CD4-positive, alpha-beta memory T cell (primary cell): ENCODE data around the gene MRPL4. TPM values are rescaled to one million over a fixed set of nuclear protein-coding genes. Genes with fewer than 3 reads are reported as not detected.
A peak's percentile ranks its signal among the peaks of the same experiment; 100 is the strongest.
"Not testable (repeated sequence)": the region's sequence is repeated elsewhere in the genome, so short reads cannot be mapped to it uniquely, and the experiment has no call there.

Source experiments
- CTCF ChIA-PET: fragments of 350-600 bp; sonication (Branson Sonifier 250); formaldehyde crosslinking; loops from one replicate; lab custom pipeline; 2021; ENCODE audit warnings: inconsistent platforms; ENCODE audit not compliant: partially characterized antibody; lab: Charles Lee
- POLR2A ChIA-PET: fragments of 350-600 bp; sonication (Branson Sonifier 250); formaldehyde crosslinking; loops from one replicate; lab custom pipeline; 2021; ENCODE audit not compliant: partially characterized antibody; lab: Charles Lee
- DNase-seq, 5 donors: peaks; one replicate each; pipeline versions ENCODE4 v3.0.0 to v3.0.0-alpha.2; 2020 to 2022; ENCODE audit warnings: mixed read lengths in 1 of 5
- H3K27ac ChIP-seq: one replicate; pipeline ENCODE4 v1.7.0; 2013; ENCODE audit warnings: low read depth, low read length
- H3K27me3 ChIP-seq: 2 replicates; pipeline ENCODE4 v1.7.0; 2013; ENCODE audit warnings: mild to moderate bottlenecking, low read length, moderate library complexity; ENCODE audit not compliant: insufficient read depth
- H3K36me3 ChIP-seq: 2 replicates; pipeline ENCODE4 v1.7.0; 2013; ENCODE audit warnings: mild to moderate bottlenecking, low read length, moderate library complexity; ENCODE audit not compliant: insufficient read depth
- H3K4me1 ChIP-seq: 2 replicates; pipeline ENCODE4 v1.7.0; 2013; ENCODE audit warnings: mild to moderate bottlenecking, low read length, moderate library complexity; ENCODE audit not compliant: insufficient read depth
- H3K4me3 ChIP-seq, 2 donors: one replicate each; pipeline ENCODE4 v1.7.0; 2013; ENCODE audit warnings: low read length in 2 of 2, mild to moderate bottlenecking in 1 of 2
- H3K9me3 ChIP-seq, 2 donors: one replicate each; pipeline ENCODE4 v1.7.0; 2013; ENCODE audit warnings: low read length in 2 of 2, control low read depth in 1 of 2; ENCODE audit not compliant: control insufficient read depth in 1 of 2
- H3K27ac Mint-ChIP-seq, 7 donors: one replicate each; pipeline ENCODE4 v1.8.0; 2020 to 2021; ENCODE audit warnings: mixed read lengths in 7 of 7, mild to moderate bottlenecking in 6 of 7, inconsistent platforms in 3 of 7, moderate library complexity in 3 of 7
- H3K27me3 Mint-ChIP-seq, 2 donors: one replicate each; pipeline ENCODE4 v1.8.0; 2020 to 2021; ENCODE audit warnings: mixed read lengths in 2 of 2
- H3K36me3 Mint-ChIP-seq, 2 donors: one replicate each; pipeline ENCODE4 v1.8.0; 2020 to 2021; ENCODE audit warnings: mixed read lengths in 2 of 2, inconsistent platforms in 1 of 2, mild to moderate bottlenecking in 1 of 2
- H3K4me1 Mint-ChIP-seq, 4 donors: one replicate each; pipeline ENCODE4 v1.8.0; 2020 to 2021; ENCODE audit warnings: mixed read lengths in 4 of 4, mild to moderate bottlenecking in 1 of 4
- H3K4me3 Mint-ChIP-seq, 8 donors: one replicate each; pipeline ENCODE4 v1.8.0; 2020 to 2021; ENCODE audit warnings: mixed read lengths in 8 of 8, mild to moderate bottlenecking in 7 of 8, moderate library complexity in 6 of 8, inconsistent platforms in 3 of 8
- H3K9me3 Mint-ChIP-seq, 8 donors: one replicate each; pipeline ENCODE4 v1.8.0; 2020 to 2021; ENCODE audit warnings: mixed read lengths in 8 of 8, mild to moderate bottlenecking in 5 of 8, inconsistent platforms in 3 of 8, moderate library complexity in 1 of 8
- intact Hi-C: fragments of 100-400 bp; cut with micrococcal nuclease; formaldehyde crosslinking; loops from one replicate; pipeline ENCODE4 v1.15.1; 2023
- polyA plus RNA-seq, 2 donors: library from polyadenylated mRNA; unstranded; fragments of 300-500 nt; fragmentation: Illumina TruSeq; gene quantifications; one replicate each; pipeline ENCODE4 v1.2.3, GENCODE V29; 2021
- total RNA-seq, 2 experiments: library from RNA; stranded (reverse); gene quantifications; one replicate each; pipeline ENCODE4 v1.2.3, GENCODE V29; 2021

MRPL4 gene
- total and polyA plus RNA-seq, 4 experiments from 2014 or later, result 28.9 to 44.6 (median 39.9) TPM

- Histone ChIP-seq H3K9me3 (no peaks in the 10 kb centered on the region), H3K36me3 (peaks cover under 1% of the 10 kb centered on the region), H3K4me1 (no peaks in the 10 kb centered on the region), H3K27ac (no peak overlapping the region), H3K4me3 (no peak overlapping the region), H3K27me3 (no peaks in the 10 kb centered on the region)
- ChIA-PET POLR2A (interaction anchor here (1.9 to 2.2 kb wide), 2 partner anchors 8 to 12 kb away, joined by 8 to 9 read pairs; partner anchors contain the start of gene ICAM5), CTCF (interaction anchor here (0.8 to 1.6 kb wide), 4 partner anchors 8 to 111 kb away, joined by 3 to 6 read pairs (median 4); no protein-coding TSS in a partner anchor)
- Mint-ChIP-seq H3K4me3 (no peak overlapping the region), H3K9me3 (no peaks in the 10 kb centered on the region), H3K36me3 (peaks cover 9 to 35% of the 10 kb centered on the region in 2 donors), H3K27ac (peak overlapping the region in 2 of 7 donors; percentile 35 to 77), H3K27me3 (no peaks in the 10 kb centered on the region), H3K4me1 (peaks cover 6 to 14% (median 8%) of the 10 kb centered on the region in 4 donors)
- intact Hi-C loops, result no loop called here
- DNase-seq, result no peak
Measured at GRCh38 chr19:10277795-10278589, 26.0 kb downstream of the MRPL4 start.

- Mint-ChIP-seq H3K9me3 (no peaks in the 10 kb centered on the region), H3K4me1 (peaks cover 5 to 11% (median 8%) of the 10 kb centered on the region in 4 donors), H3K36me3 (peaks cover 9 to 40% of the 10 kb centered on the region in 2 donors), H3K27ac (peak overlapping the region in 2 of 7 donors; percentile 81 to 89), H3K4me3 (no peak overlapping the region), H3K27me3 (no peaks in the 10 kb centered on the region)
- Histone ChIP-seq H3K9me3 (no peaks in the 10 kb centered on the region), H3K4me3 (no peak overlapping the region), H3K4me1 (no peaks in the 10 kb centered on the region), H3K27ac (no peak overlapping the region), H3K27me3 (no peaks in the 10 kb centered on the region), H3K36me3 (peaks cover 3% of the 10 kb centered on the region)
- CTCF ChIA-PET, result interaction anchor here (0.8 to 2.0 kb wide), 4 partner anchors 9 to 113 kb away, joined by 3 to 6 read pairs (median 5); no protein-coding TSS in a partner anchor
- no peak for DNase-seq
- intact Hi-C loops, result no loop called here
- POLR2A ChIA-PET, result interaction anchor here (1.5 to 2.2 kb wide), 3 partner anchors 8 to 11 kb away, joined by 7 to 9 read pairs (median 8); partner anchors contain the start of genes ICAM1 and ICAM5
Measured at GRCh38 chr19:10278935-10279334, 26.9 kb downstream of the MRPL4 start.

- H3K27ac Mint-ChIP-seq, result peak overlapping the region in 2 of 7 donors; percentile 20 to 70
- no peak overlapping the region for H3K27ac ChIP-seq
- ChIA-PET CTCF (interaction anchor here (0.8 to 2.3 kb wide), 5 partner anchors 9 to 125 kb away, joined by 3 to 25 read pairs (median 6); partner anchors contain the start of gene ICAM1), POLR2A (interaction anchor here (0.8 to 2.2 kb wide), 4 partner anchors 9 to 61 kb away, joined by 3 to 9 read pairs (median 6); partner anchors contain the start of genes ICAM1 and ICAM5)
- H3K36me3 ChIP-seq, result peaks cover 12% of the 10 kb centered on the region
- H3K4me1 Mint-ChIP-seq, result peaks cover 2 to 10% (median 7%) of the 10 kb centered on the region in 4 donors
- H3K27me3 ChIP-seq, result no peaks in the 10 kb centered on the region
- no peak for DNase-seq
- H3K4me1 ChIP-seq, result no peaks in the 10 kb centered on the region
- intact Hi-C loops, result no loop called here
- no peaks in the 10 kb centered on the region for H3K9me3 ChIP-seq
- peaks cover 13 to 36% of the 10 kb centered on the region in 2 donors for H3K36me3 Mint-ChIP-seq
- H3K9me3 Mint-ChIP-seq, result no peaks in the 10 kb centered on the region
- H3K4me3 Mint-ChIP-seq, result no peak overlapping the region
- no peak overlapping the region for H3K4me3 ChIP-seq
- H3K27me3 Mint-ChIP-seq, result no peaks in the 10 kb centered on the region
Measured at GRCh38 chr19:10279737-10280442, 27.9 kb downstream of the MRPL4 start.

- Histone ChIP-seq H3K4me1 (peaks cover 16% of the 10 kb centered on the region), H3K36me3 (peaks cover 24% of the 10 kb centered on the region)
- ChIA-PET CTCF (interaction anchor here (0.7 kb wide), 1 partner anchor 221 kb away, joined by 6 read pairs; the partner anchor contains the start of gene KEAP1), POLR2A (interaction anchor here (1.4 kb wide), 1 partner anchor 98 kb away, joined by 4 read pairs; the partner anchor contains the start of gene TYK2)
- H3K27ac ChIP-seq, intact Hi-C loops, H3K4me3 ChIP-seq, H3K9me3 Mint-ChIP-seq, H3K9me3 ChIP-seq, H3K27me3 ChIP-seq, DNase-seq, H3K27ac Mint-ChIP-seq, H3K27me3 Mint-ChIP-seq, H3K4me3 Mint-ChIP-seq: not testable (repeated sequence)
- Mint-ChIP-seq H3K4me1 (peaks cover 11 to 32% (median 20%) of the 10 kb centered on the region in 4 donors), H3K36me3 (peaks cover 25 to 44% of the 10 kb centered on the region in 2 donors)
Measured at GRCh38 chr19:10282043-10282442, 30.0 kb downstream of the MRPL4 start.

- ChIA-PET CTCF (interaction anchor here (1.6 kb wide), 1 partner anchor 12 kb away, joined by 4 read pairs; the partner anchor contains the start of gene ICAM1), POLR2A (interaction anchor here (1.4 to 2.1 kb wide), 2 partner anchors 12 to 97 kb away, joined by 4 to 8 read pairs; partner anchors contain the start of genes ICAM1 and TYK2)
- no peak overlapping the region for H3K27ac Mint-ChIP-seq
- H3K36me3 ChIP-seq, result peaks cover 24% of the 10 kb centered on the region
- H3K9me3 ChIP-seq, result no peaks in the 10 kb centered on the region
- peaks cover 29% of the 10 kb centered on the region for H3K4me1 ChIP-seq
- peaks cover 25 to 36% of the 10 kb centered on the region in 2 donors for H3K36me3 Mint-ChIP-seq
- peaks cover 3 to 4% of the 10 kb centered on the region in 2 donors for H3K27me3 Mint-ChIP-seq
- no peak for DNase-seq
- H3K4me3 ChIP-seq, result no peak overlapping the region
- H3K4me3 Mint-ChIP-seq, result no peak overlapping the region
- H3K27me3 ChIP-seq, result peaks cover 13% of the 10 kb centered on the region
- intact Hi-C loops, result no loop called here
- peaks cover 15 to 44% (median 28%) of the 10 kb centered on the region in 4 donors for H3K4me1 Mint-ChIP-seq
- H3K9me3 Mint-ChIP-seq, result no peaks in the 10 kb centered on the region
- H3K27ac ChIP-seq, result no peak overlapping the region
Measured at GRCh38 chr19:10283301-10284064, 31.5 kb downstream of the MRPL4 start.
